Measurements from ENCODE around the gene IFIT3.
"Not testable (repeated sequence)": the region's sequence is repeated elsewhere in the genome, so short reads cannot be mapped to it uniquely, and the experiment has no call there.

- not testable (repeated sequence) for TF ChIP-seq CTCF (conservative IDR thresholded peaks at IDR 0.05 in 1 of 2, IDR thresholded peaks at IDR 0.05 in 1 of 2; ENCODE audit: extremely low read depth in 1 of 2, insufficient read depth in 1 of 2, low read depth in 1 of 2, low read length in 2 of 2); EZH2 (IDR thresholded peaks at IDR 0.05; ENCODE audit: borderline replicate concordance, low read length)
Observed at GRCh38 chr10:89318047-89318446, 9.8 kb upstream of the IFIT3 start.

Measured in mammary epithelial cell (primary cell).